Uterus (tissue), 4 donors: ENCODE measurements around the gene HCN2. TPM values are rescaled to one million over a fixed set of nuclear protein-coding genes. Genes with fewer than 3 reads are reported as not detected.

Experiments
- DNase-seq, 2 donors: peaks; one replicate each; pipeline ENCODE4 v3.0.0-alpha.2; 2019 to 2020
- H3K27ac ChIP-seq, 2 donors: fragments of 200-600 bp; sonication (generic); 1 replicate in 1 of 2; 2 replicates in 1 of 2; pipeline ENCODE4 v1.5.1; 2016 to 2018
- H3K27me3 ChIP-seq, 2 donors: fragments of 200-600 bp; sonication (generic); one replicate each; pipeline ENCODE4 v1.5.1; 2018 to 2019; ENCODE audit warnings: control low read depth in 1 of 2
- H3K36me3 ChIP-seq, 2 donors: fragments of 200-600 bp; sonication (generic); one replicate each; pipeline ENCODE4 v1.5.1; 2019; ENCODE audit warnings: control low read depth in 1 of 2
- H3K4me1 ChIP-seq, 2 donors: fragments of 200-600 bp; sonication (generic); one replicate each; pipeline ENCODE4 v1.5.1; 2018 to 2019; ENCODE audit warnings: control low read depth in 1 of 2
- H3K4me3 ChIP-seq, 2 donors: fragments of 200-600 bp; sonication (generic); 1 replicate in 1 of 2; 2 replicates in 1 of 2; pipeline ENCODE4 v1.5.1; 2018 to 2019; ENCODE audit warnings: mild to moderate bottlenecking in 1 of 2
- H3K9me3 ChIP-seq, 2 donors: fragments of 200-600 bp; sonication (generic); one replicate each; pipeline ENCODE4 v1.5.1; 2019; ENCODE audit warnings: control low read depth in 1 of 2
- POLR2A ChIP-seq, 2 donors: fragments of 450-650 bp; IDR thresholded peaks; one replicate each; pipeline ENCODE4 v1.6.1; 2016; ENCODE audit warnings: antibody characterized with exemption in 2 of 2, mild to moderate bottlenecking in 1 of 2, moderate library complexity in 1 of 2
- intact Hi-C: fragments of 100-400 bp; cut with DNase I; formaldehyde crosslinking; loops from one replicate; pipeline ENCODE4 v1.15.1; 2023; ENCODE audit warnings: low total_unique reads
- total RNA-seq, 4 donors: library from RNA; depleted of rRNA in 3 of 4; stranded (reverse); fragments of >200 nt in 3 of 4; gene quantifications; one replicate each; pipeline versions ENCODE4 v1.1.0 to v1.2.4, GENCODE V29; 2014 to 2023
- TF ChIP-seq, protein P1 (sequence below), 4 experiments: fragments of 200-600 bp in 2 of 4; fragments of 450-650 bp in 2 of 4; sonication (generic) in 2 of 4; IDR thresholded peaks; one replicate each; pipeline ENCODE4 v1.5.1; 2016 to 2019; ENCODE audit warnings: antibody characterized with exemption in 4 of 4, mild to moderate bottlenecking in 2 of 4, moderate library complexity in 1 of 4
- donor health status: DM: yes; HTN: yes; CAD: no.

The HCN2 gene
- total RNA-seq, 4 donors from 2014 or later: 0.83 TPM; not detected in 3

- peaks cover under 1 to 15% of the 10 kb centered on the region in 2 donors for H3K27me3 ChIP-seq
- no peaks in the 10 kb centered on the region for H3K9me3 ChIP-seq
- no peak for DNase-seq
- no peak overlapping the region for H3K4me3 ChIP-seq
- H3K36me3 ChIP-seq: no peaks in the 10 kb centered on the region
- peaks cover 0 to 10% of the 10 kb centered on the region in 2 donors for H3K4me1 ChIP-seq
- H3K27ac ChIP-seq: no peak overlapping the region
- intact Hi-C loops: no loop called here
- TF ChIP-seq POLR2A (IDR thresholded peaks at IDR 0.05): no peak
- TF ChIP-seq, protein P1, sequence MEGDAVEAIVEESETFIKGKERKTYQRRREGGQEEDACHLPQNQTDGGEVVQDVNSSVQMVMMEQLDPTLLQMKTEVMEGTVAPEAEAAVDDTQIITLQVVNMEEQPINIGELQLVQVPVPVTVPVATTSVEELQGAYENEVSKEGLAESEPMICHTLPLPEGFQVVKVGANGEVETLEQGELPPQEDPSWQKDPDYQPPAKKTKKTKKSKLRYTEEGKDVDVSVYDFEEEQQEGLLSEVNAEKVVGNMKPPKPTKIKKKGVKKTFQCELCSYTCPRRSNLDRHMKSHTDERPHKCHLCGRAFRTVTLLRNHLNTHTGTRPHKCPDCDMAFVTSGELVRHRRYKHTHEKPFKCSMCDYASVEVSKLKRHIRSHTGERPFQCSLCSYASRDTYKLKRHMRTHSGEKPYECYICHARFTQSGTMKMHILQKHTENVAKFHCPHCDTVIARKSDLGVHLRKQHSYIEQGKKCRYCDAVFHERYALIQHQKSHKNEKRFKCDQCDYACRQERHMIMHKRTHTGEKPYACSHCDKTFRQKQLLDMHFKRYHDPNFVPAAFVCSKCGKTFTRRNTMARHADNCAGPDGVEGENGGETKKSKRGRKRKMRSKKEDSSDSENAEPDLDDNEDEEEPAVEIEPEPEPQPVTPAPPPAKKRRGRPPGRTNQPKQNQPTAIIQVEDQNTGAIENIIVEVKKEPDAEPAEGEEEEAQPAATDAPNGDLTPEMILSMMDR (IDR thresholded peaks at IDR 0.05): no peak
These were observed 4.0 kb upstream of the HCN2 start for GRCh38 chr19:585551-586110.

GRCh38 chr19:588093-588740, 1.5 kb upstream of the HCN2 start:
- Histone ChIP-seq H3K27me3 (peaks cover 16 to 21% of the 10 kb centered on the region in 2 donors), H3K4me1 (peaks cover 0 to 14% of the 10 kb centered on the region in 2 donors), H3K9me3 (no peaks in the 10 kb centered on the region), H3K4me3 (no peak overlapping the region), H3K36me3 (no peaks in the 10 kb centered on the region), H3K27ac (no peak overlapping the region)
- intact Hi-C loops: no loop called here
- TF ChIP-seq, protein P1 (IDR thresholded peaks at IDR 0.05): no peak
- no peak for TF ChIP-seq POLR2A (IDR thresholded peaks at IDR 0.05)
- DNase-seq: no peak

DNA sequence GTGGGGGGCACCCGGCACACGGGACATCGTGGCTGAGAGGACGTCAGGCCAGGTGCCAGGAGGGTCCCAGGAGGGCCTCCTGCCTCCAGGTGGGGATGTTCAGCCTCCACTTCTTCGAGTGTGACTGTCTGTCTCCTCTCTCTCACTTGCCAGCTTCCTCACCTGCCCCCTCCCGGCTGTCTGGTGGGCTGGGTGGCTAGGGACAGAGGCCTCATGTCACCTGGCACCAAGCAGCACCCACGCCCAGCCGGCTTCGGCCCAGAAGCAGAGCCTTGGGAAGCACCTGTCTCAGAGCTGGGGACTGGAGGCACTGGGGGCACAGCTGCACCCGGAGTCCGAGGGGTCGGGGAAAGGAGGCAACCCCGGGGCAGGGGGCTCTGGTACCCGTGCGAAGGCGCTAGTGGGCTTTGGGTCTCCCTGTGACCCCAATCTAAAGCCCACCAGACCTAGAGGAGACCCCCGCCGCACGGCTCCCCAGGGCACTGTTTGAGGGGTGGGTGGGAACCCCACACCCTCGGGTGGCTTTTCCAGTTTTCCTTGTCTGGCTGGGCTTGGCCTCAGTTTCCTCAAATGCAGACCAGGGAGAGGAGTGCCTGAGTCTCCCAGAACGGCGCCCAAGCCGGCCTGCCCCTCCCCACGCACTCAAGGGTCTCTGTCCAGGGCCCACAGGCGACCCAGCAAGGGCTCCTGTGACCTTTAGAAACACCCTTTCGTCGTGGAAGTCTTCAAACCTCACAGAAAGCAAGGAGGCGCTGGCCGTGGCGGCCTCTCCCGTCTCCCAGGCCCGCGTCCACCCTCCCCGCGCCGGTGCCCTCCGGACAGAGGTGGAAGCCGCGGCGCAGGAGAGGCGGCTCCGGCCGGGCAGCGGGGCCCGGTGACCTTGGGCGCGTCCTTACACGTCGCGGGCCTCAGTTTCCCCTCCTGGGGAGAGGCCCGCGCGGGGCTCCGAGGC, 664 bp upstream of the HCN2 start:
- no peak for DNase-seq
- TF ChIP-seq, protein P1 (IDR thresholded peaks at IDR 0.05): no peak
- no peak for TF ChIP-seq POLR2A (IDR thresholded peaks at IDR 0.05)
- Histone ChIP-seq H3K27me3 (peaks cover 16 to 21% of the 10 kb centered on the region in 2 donors), H3K36me3 (no peaks in the 10 kb centered on the region), H3K4me3 (no peak overlapping the region), H3K27ac (no peak overlapping the region), H3K9me3 (no peaks in the 10 kb centered on the region), H3K4me1 (peaks cover 0 to 14% of the 10 kb centered on the region in 2 donors)
- intact Hi-C loops: no loop called here

GRCh38 chr19:590396-590745, 690 bp downstream of the HCN2 start:
- intact Hi-C loops: no loop called here
- H3K4me3 ChIP-seq: no peak overlapping the region
- peaks cover 16 to 21% of the 10 kb centered on the region in 2 donors for H3K27me3 ChIP-seq
- no peak for DNase-seq
- H3K27ac ChIP-seq: no peak overlapping the region
- no peaks in the 10 kb centered on the region for H3K9me3 ChIP-seq
- TF ChIP-seq POLR2A (IDR thresholded peaks at IDR 0.05): no peak
- TF ChIP-seq, protein P1 (IDR thresholded peaks at IDR 0.05): no peak
- no peaks in the 10 kb centered on the region for H3K36me3 ChIP-seq
- H3K4me1 ChIP-seq: peaks cover 0 to 14% of the 10 kb centered on the region in 2 donors

DNA sequence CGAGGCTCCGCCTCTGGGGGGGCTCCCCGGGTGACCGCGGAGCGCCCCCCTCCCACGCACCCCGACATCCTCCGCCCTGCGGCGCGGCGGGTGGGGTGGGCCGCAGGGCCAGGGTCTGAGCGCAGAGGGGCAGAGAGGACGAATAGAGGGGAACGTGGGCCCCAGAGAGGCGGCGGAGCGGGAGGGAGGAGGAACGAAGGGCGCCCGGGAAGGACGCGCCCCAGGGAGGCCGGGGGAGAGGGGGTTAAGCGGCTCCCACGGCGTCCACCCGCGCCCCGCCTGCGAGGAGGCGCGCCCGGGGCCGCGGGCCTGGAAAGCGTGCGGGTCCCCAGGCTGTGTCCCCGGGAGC, 1.0 kb downstream of the HCN2 start:
- no peak for DNase-seq
- H3K9me3 ChIP-seq: no peaks in the 10 kb centered on the region
- H3K36me3 ChIP-seq: no peaks in the 10 kb centered on the region
- intact Hi-C loops: no loop called here
- H3K27me3 ChIP-seq: peaks cover 16 to 21% of the 10 kb centered on the region in 2 donors
- TF ChIP-seq, protein P1 (IDR thresholded peaks at IDR 0.05): no peak
- TF ChIP-seq POLR2A (IDR thresholded peaks at IDR 0.05): no peak
- no peak overlapping the region for H3K4me3 ChIP-seq
- no peak overlapping the region for H3K27ac ChIP-seq
- peaks cover 0 to 14% of the 10 kb centered on the region in 2 donors for H3K4me1 ChIP-seq
